Lung microvascular endothelial cell (primary cell): ENCODE data around the gene SLC39A11. TPM values are rescaled to one million over a fixed set of nuclear protein-coding genes. Genes with fewer than 3 reads are reported as not detected.
"Not testable (repeated sequence)": the region's sequence is repeated elsewhere in the genome, so short reads cannot be mapped to it uniquely, and the experiment has no call there.

Experiments
- DNase-seq, 2 donors: peaks; one replicate each; pipeline versions ENCODE4 v3.0.0 to v3.0.0-alpha.2; 2010; ENCODE audit warnings: low read depth in 2 of 2
- total RNA-seq: library from RNA; depleted of rRNA; stranded (reverse); fragments of >200 nt; gene quantifications from 2 replicates; pipeline ENCODE4 v1.2.1, GENCODE V29; 2014

SLC39A11 gene
- total RNA-seq, 1 donor from 2014 or later = 12.7 TPM

GRCh38 chr17:72792771-72793170 lies 299.7 kb downstream of the SLC39A11 start:
- DNase-seq = no peak

DNA sequence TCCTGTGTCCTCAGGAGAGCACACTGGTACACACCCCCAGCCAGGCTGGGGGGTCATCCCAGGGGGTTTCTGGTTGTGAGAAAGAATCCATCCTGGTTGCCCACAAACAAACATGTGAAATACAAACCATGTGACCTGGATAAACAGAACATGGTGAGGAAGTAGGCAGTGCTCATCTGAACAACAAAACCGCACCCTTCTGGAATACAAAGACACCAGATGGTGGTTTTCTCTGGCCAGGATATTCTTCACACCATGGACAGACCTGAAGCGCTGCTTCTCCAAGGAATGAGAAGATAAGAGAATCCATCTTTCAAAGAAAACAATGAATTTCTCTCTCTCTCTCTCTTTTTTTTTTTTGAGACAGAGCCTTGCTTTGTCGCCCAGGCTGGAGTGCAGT lies 302.3 kb downstream of the SLC39A11 start:
- DNase-seq = no peak

DNA sequence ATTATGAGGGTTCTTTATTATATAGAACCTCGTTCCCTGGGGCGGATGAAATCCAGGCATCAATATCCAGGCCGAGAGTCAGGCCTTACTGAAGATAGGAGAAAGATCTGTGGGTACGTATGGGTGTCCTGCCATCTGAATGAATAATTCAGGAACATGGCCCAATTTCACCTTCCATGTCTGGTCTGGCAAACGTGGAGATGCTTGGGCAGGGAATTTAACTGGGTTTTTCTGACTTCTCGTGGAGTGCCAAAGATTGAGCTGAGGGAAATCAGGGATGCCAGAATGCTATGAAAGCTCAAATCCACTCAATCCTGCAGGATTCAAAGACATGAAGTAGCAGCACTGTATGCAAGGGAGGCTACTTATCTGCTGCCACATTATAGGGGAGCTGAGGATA lies 302.8 kb downstream of the SLC39A11 start:
- no peak for DNase-seq

- DNase-seq = no peak
Observed at GRCh38 chr17:72788950-72789585, 303.4 kb downstream of the SLC39A11 start.

- no peak for DNase-seq
Observed at GRCh38 chr17:72786209-72786608, 306.3 kb downstream of the SLC39A11 start.

GRCh38 chr17:72782985-72783701 lies 309.3 kb downstream of the SLC39A11 start:
- DNase-seq = no peak

DNA sequence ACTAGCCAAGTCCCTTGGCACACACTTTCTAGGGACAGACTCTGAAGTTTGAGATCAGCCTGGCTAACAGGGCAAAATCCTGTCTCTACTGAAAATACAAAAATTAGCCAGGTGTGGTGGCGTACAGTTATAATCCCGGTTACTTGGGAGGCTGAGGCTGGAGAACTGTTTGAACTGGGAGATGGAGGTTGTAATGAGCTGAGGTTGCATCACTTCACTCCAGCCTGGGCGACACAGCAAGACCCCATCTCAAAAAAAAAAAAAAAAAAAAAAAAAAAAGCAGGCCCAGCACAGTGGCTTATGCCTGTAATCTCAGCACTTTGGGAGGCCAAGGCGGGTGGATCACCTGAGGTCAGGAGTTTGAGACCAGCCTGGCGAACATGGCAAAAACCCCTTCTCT lies 310.1 kb downstream of the SLC39A11 start:
- not testable (repeated sequence) for DNase-seq

DNA sequence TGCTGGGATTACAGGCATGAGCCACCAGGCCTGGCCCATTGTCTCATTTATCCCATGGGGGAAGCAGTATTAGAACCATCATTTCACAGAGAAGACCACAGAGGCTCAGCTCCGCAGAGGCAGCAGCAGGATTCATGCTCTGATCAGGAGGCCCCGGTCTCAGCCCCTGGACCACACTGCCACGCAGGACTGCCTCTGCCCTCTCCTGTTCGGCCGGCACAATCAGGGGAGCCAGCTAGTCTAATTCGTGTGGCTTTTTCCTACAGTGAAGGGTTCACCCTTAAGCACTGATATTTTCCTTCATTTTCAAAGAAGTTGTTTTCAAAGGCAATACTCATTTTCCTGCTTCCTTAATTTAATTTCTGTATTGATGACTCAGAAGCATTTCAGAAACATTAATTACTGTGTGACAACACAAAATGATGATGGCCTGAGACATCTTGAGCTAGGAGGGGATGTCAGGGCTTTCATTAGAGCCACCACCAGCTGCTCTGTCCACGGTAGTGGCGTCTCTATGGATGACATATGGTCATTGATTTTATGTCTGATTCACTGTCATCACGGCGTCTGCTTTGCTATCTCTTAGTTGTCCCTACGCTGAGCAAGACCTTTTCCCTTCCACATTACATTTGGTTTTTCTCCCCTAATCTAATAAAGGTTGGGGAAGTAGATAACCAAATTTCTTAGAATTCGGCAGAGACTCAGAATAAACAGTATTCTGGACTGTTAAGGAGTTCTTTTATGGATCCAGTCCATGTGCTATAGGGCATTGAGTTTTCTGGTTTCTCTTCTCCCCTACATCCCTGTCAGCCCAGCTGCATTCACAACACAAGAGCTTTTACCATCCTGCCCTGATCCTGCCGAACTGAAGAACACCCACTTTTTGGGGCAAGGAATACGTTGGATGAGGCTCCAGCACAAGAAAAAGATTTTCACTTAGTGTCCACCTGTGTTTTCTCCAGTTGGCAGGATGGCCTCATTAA lies 314.0 kb downstream of the SLC39A11 start:
- no peak for DNase-seq

- no peak for DNase-seq
Observed at GRCh38 chr17:72775919-72776318, 316.6 kb downstream of the SLC39A11 start.

GRCh38 chr17:72775237-72775636 lies 317.3 kb downstream of the SLC39A11 start:
- DNase-seq = no peak

DNA sequence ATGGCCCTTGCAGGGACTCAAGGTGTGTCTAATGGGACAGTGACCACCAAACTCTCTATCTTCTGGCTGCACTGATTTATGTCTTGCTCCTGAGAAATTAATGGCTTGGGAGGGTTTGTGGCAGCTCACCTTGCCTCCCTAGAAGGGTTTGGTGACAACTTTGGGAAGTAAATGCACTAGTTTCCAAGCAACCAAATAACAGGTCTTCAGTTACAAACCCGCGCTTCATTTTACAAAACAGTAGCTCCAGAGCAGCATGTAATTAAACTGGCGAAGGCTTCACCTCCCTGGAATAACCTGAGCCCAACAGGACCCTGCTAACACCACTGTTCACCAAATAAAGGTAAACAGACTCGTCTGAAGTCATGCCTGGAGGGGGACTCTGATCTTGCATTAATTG lies 318.3 kb downstream of the SLC39A11 start:
- DNase-seq = no peak

- not testable (repeated sequence) for DNase-seq
Observed at GRCh38 chr17:72773225-72773624, 319.3 kb downstream of the SLC39A11 start.

- DNase-seq = no peak
Observed at GRCh38 chr17:72772331-72772821, 320.1 kb downstream of the SLC39A11 start.

GRCh38 chr17:72771734-72772133 lies 320.8 kb downstream of the SLC39A11 start:
- no peak for DNase-seq

DNA sequence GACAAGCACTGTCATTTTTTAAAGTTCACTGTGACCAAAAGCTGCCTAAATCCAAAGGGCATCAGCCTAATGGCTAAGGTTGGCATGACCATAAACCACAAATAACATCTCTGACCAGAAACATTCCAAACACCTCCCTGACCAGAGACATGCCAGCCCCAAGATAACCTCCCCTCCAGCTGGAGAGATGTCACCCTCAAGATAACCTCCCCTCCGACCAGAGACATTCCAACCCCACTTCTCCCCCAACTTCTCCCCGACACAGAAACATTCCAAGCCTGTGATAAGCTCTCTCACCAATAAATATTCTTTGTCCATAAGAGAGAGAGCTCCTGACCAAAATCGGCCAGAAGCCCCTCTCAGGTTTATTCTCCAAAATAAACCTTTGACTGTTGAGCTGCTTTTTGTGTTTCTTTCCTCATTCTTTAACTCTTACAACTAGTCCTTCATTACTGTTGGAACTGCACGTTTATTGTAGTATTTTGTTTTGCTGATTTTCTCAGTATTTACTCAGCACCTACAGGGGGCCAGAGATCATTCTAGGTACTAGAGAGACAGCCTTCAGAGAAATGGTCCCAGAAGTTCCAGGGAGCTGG lies 325.6 kb downstream of the SLC39A11 start:
- no peak for DNase-seq

GRCh38 chr17:72765368-72766153 lies 326.9 kb downstream of the SLC39A11 start:
- no peak for DNase-seq

- no peak for DNase-seq
Observed at GRCh38 chr17:72764632-72765041, 327.9 kb downstream of the SLC39A11 start.

- no peak for DNase-seq
Observed at GRCh38 chr17:72763981-72764380, 328.5 kb downstream of the SLC39A11 start.

- DNase-seq = not testable (repeated sequence)
Observed at GRCh38 chr17:72761893-72762575, 330.5 kb downstream of the SLC39A11 start.

DNA sequence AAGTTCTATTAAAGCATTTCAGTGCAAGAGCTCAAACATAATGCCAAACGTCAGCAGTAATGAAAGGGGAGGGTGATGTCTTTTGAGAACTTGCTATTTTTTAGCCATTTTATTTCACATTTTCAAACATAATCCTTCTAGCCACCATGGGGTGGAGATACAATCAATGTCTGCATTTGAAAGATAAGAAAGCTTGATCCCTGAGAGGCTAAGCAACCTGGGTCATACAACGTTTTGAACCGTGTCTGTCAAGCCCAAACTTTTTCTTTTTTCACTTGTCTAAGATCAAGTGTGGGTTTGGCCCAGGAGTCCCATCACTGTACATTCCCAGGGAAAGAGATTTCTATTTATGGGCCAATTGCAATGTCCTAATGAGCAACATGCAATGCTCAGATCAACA lies 331.1 kb downstream of the SLC39A11 start:
- no peak for DNase-seq
